GM12891 (cell line): ENCODE measurements around the gene OSTM1. TPM values are rescaled to one million over a fixed set of nuclear protein-coding genes. Genes with fewer than 3 reads are reported as not detected.

Experiments used
- DNase-seq: peaks from one replicate; pipeline ENCODE4 v3.0.0; 2011; ENCODE audit warnings: low spot score; ENCODE audit not compliant: insufficient read length
- FAIRE-seq: peaks from 2 replicates; lab custom pipeline; 2011; peaks lifted over from hg19 to GRCh38; lab: Jason Lieb, UNC
- PAX5 ChIP-seq: IDR thresholded peaks from 2 replicates; pipeline ENCODE4 v1.6.1; 2011; ENCODE audit warnings: low read length, moderate library complexity, mild to moderate bottlenecking; ENCODE audit not compliant: insufficient read depth, severe bottlenecking
- POLR2A ChIP-seq: IDR thresholded peaks from 2 replicates; pipeline ENCODE4 v1.6.1; 2011; ENCODE audit warnings: low read depth, low read length, control low read depth
- POLR2AphosphoS5 ChIP-seq: IDR thresholded peaks from 2 replicates; pipeline ENCODE4 v1.6.1; 2011; ENCODE audit warnings: low read depth, low read length, control low read depth
- POU2F2 ChIP-seq: IDR thresholded peaks from 2 replicates; pipeline ENCODE4 v1.6.1; 2011; ENCODE audit warnings: low read depth, mild to moderate bottlenecking, control low read depth, low read length, moderate library complexity
- SPI1 ChIP-seq: IDR thresholded peaks from 2 replicates; pipeline ENCODE4 v1.6.1; 2011; ENCODE audit warnings: low read depth, low read length, control low read depth
- TAF1 ChIP-seq: IDR thresholded peaks from 2 replicates; pipeline ENCODE4 v1.6.1; 2011; ENCODE audit warnings: low read depth, low read length, control low read depth
- polyA plus RNA-seq: library from polyadenylated mRNA; unstranded; fragments of >200 nt; gene quantifications from one replicate; pipeline ENCODE4 v1.2.1, GENCODE V29; 2012; ENCODE audit warnings: low read depth, missing spikeins, inconsistent platforms; ENCODE audit not compliant: missing spikeins

The OSTM1 gene, protein sequence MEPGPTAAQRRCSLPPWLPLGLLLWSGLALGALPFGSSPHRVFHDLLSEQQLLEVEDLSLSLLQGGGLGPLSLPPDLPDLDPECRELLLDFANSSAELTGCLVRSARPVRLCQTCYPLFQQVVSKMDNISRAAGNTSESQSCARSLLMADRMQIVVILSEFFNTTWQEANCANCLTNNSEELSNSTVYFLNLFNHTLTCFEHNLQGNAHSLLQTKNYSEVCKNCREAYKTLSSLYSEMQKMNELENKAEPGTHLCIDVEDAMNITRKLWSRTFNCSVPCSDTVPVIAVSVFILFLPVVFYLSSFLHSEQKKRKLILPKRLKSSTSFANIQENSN
- polyA plus RNA-seq = 2.4 TPM

DNA sequence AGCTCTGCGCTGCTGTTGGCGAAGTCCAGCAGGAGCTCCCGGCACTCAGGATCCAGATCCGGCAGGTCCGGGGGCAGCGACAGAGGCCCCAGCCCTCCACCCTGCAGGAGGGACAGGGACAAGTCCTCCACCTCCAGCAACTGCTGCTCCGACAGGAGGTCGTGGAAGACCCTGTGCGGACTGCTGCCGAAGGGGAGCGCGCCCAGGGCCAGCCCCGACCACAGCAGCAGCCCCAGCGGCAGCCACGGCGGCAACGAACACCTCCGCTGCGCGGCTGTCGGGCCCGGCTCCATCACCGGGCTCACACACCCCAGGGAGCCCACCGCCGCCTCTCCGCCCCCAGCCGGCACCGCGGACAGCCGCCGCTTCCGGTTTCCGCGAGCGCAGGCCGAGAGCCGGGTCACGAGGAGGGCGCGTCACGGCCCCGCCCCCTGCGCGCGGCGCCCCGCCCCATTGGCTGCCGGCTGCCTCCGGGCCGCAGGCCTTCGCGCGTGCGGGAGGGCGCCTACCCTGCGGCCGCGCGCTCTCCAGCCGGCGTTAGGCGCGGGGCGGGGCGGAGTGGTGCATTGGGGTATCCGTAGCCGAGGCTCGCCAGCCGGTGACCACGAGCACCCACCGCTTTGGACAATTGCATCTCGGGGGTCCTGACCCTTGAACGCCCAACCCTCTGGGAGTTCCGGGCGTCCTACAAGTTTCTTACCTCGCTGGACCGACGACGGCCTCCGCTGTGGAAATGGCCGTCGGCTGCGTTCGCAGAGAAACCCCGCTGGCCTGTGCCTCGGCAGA is at the start of gene OSTM1:
Gene OSTM1, minus strand, starts transcription at position 383 of the 786 bp plus-strand sequence. Its CDS starts 90 bp downstream, at position 293.
- peak; percentile 96 for FAIRE-seq
- TF ChIP-seq SPI1 (peak; percentile 16; the same call in 1 of the 2 replicates), POLR2AphosphoS5 (0 out of 2 replicates have a peak, but pooled peaks have one; percentile 29), PAX5 (peak; percentile 67), POU2F2 (no peak), POLR2A (peak; percentile 41; the same call in 1 of the 2 replicates), TAF1 (peak; percentile 63)
- peak; percentile 98 for DNase-seq

DNA sequence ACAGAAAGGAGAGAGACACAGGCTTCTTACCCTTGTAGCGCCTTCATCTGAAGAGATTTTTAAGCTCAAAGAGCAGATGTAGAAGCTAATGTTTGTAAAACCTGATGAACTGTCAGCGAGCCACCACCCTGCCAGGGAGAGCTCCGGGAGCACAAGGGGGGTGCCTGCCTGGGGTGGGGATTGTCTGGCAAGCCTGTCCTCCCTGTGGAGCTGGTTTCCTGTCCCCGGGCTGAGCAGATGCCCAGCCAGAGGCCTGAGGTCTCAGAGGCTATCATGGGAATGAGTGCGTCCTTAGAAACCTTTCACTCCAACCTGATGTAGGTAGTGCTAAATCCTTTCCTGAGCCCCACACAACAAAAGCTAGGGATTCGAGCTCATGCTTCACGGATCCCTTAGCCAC is 49.4 kb upstream of the OSTM1 start:
- FAIRE-seq (no peak), DNase-seq (no peak)
- TF ChIP-seq POLR2AphosphoS5 (no peak), POU2F2 (no peak), PAX5 (no peak), SPI1 (no peak), POLR2A (no peak), TAF1 (no peak)

DNA sequence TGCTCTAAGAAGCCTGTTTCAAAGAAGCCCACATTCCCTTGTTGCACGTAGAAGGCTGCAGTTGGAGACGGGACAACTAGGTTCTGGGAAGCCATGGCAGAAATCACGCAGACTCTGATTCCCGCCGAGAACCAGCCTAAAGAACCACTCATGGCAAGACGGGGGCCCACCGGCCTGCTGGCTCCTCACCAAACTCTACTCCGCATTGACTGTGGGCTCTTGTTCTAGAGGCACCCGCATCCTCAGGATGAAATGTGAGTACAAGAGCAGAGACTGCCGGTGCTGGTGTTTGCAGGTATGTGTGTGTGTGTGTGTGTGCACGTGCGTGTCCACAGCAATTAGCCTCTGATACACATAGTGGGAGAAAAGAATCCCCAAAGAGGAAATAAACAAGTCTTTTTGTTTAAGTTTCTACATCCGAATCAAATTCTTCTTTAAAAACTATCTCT is 49.0 kb upstream of the OSTM1 start:
- FAIRE-seq (no peak), DNase-seq (no peak)
- TF ChIP-seq POLR2A (no peak), SPI1 (no peak), TAF1 (no peak), POLR2AphosphoS5 (no peak), PAX5 (no peak), POU2F2 (no peak)

DNA sequence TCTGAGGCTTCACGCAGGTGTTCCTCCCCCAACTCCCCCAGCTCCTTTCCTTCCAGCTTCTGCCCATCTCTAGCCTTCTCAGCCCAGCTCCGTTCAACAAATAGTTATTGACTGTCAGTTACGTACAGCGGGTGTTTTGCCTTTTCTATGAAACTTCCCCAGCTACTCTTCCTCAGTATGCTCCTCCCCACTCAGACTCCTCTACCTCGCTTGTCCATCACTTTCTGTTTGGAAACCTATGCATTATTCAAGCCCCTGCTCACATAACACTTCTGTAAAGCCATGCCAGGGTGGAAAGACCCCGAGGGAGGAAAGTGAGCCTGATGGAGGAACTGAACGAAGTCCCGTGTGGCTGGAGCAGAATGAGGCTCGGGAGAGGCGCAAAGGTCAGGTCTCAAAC is 47.1 kb upstream of the OSTM1 start:
- TF ChIP-seq POLR2AphosphoS5 (no peak), POU2F2 (no peak), PAX5 (no peak), SPI1 (no peak), TAF1 (no peak), POLR2A (no peak)
- no peak for FAIRE-seq
- no peak for DNase-seq

DNA sequence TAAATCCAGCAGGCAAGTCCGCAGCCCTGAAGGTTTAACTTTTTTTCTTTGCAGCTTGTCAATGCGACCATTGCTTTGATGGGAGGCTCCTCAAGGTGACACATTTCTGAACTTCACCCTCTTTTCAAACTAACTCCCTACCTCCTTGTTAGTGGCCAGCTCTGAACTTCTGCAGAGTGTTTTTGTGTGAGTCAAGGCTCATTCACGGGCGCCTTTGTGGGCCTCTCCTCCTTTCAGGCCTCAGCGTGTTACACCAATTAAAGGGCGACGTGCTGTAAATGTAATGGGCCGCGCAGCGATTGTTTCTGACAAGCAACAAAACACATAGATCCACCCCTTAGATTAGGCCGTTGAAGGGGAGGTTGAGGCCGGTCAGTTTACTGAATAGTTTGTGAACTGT is 45.8 kb upstream of the OSTM1 start:
- no peak for DNase-seq
- no peak for FAIRE-seq

DNA sequence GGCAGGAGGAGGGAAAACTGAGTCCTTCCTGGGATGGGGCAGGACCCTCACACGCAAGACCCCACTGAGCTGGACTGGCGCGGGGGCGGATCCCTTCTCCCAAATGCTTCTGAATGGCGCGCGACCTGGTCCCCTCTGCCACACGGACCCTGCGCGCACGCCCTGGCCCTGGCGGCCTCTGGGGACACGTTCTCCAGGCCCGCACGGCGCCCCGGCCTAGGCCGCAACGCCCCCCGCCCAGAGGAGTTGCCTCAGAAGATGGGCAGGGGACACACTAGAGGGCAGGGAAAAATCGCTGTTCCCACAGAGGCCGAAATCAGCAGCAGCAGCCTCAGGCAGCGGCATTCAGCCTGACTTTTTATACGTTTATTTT is 45.2 kb upstream of the OSTM1 start:
- FAIRE-seq (no peak), DNase-seq (no peak)
- no peak for TF ChIP-seq POU2F2
- TF ChIP-seq POLR2AphosphoS5 = no peak
- no peak for TF ChIP-seq POLR2A
- no peak for TF ChIP-seq PAX5
- no peak for TF ChIP-seq TAF1
- no peak for TF ChIP-seq SPI1

More for the DNA sequence above, 45.8 kb upstream of the OSTM1 start:
- TF ChIP-seq TAF1 = no peak
- no peak for TF ChIP-seq POLR2A
- TF ChIP-seq PAX5 = no peak
- no peak for TF ChIP-seq SPI1
- TF ChIP-seq POLR2AphosphoS5 = no peak
- no peak for TF ChIP-seq POU2F2

DNA sequence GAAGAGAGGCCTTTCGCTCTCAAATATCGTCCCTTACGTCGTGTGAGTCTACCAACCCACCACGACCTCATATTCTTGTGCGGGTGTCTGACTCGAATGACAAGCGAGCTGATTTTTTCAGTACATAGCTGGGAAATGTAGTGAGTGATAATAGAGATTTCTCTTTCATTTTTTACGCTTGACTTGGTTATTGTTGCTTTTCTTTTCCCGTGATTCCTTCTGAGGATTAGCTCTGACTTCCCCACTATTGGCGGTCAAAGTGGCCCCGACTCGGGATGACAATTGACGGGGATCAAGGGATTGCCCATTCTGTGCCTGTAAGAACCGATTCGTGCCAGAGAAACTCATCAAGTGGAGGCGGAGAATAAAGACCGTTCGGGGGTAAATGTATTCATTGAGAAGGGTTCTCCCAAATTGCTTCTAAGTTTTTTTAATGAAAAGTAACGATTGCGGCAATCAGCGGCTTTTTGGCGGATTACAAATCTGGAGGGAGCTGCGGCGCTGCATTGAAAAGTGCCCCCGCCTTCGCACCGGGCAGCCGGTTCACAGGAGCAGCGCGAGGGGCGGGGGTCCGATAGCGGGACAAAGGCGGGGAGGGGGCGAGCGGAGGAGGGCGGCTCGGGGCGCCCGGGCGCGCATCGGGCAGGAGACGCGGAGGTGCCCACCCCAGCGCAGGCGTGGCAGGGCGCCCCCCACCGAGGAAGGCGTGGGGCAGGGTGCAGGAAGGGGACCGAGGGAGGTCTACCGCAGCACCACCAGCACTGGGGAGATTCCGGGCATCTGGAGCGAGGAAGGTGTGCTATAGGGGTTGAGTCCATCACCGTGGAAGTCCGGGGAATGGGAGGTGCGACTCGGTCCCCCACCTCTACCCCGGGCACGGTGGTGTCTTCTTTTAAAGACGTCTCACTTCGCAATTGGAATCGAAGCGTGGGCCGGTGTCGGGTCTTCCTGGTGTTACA is 44.5 kb upstream of the OSTM1 start:
- TF ChIP-seq SPI1 = no peak
- TF ChIP-seq POU2F2 = no peak
- FAIRE-seq = no peak
- DNase-seq = no peak

DNA sequence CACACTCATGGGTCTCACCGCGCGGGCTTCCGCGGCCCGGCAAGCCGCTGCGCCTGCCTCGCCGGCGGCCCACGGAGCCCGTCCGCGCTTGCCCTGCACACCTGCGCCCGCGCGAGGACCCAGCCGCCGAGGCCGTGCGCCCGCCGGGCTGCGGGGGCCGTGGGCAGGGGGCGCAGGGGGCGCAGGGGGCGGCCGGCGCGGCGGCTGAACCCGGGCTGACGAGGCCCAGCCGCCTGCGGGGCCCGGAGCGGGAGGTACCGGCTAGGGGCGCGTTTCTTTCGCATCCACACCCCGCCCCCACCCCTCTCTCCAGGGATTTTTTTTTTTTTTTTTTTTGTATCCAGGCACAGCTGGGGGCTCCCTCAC is 43.8 kb upstream of the OSTM1 start:
- DNase-seq = no peak
- FAIRE-seq = no peak
- TF ChIP-seq TAF1 = no peak
- no peak for TF ChIP-seq POU2F2
- TF ChIP-seq POLR2A = no peak
- no peak for TF ChIP-seq POLR2AphosphoS5
- TF ChIP-seq SPI1 = no peak
- TF ChIP-seq PAX5 = no peak
